ENCODE measurements around the gene AGO1. TPM values are rescaled to one million over a fixed set of nuclear protein-coding genes. Genes with fewer than 3 reads are reported as not detected.
"Not testable (repeated sequence)": the region's sequence is repeated elsewhere in the genome, so short reads cannot be mapped to it uniquely, and the experiment has no call there.

Gene AGO1
- total RNA-seq, 1 experiment from 2014 or later = 36.2 TPM

- H3K27ac ChIP-seq (ENCODE audit: low read depth, low read length); POLR2A ChIA-PET; BruUV-seq (replicated peaks); RAD21 ChIA-PET (ENCODE audit: low non-redundant PET in 1 of 2, low total read pairs in 2 of 2, uncharacterized antibody in 2 of 2, unreplicated experiment in 2 of 2); H2AFZ ChIP-seq (ENCODE audit: low read depth, low read length, poor library complexity, severe bottlenecking); intact Hi-C loops (cut with micrococcal nuclease); DNase-seq (ENCODE audit: low read depth, low spot score); ATAC-seq; H3K9ac ChIP-seq (ENCODE audit: low read length); H3K4me3 ChIP-seq (replicated peaks in 1 of 2; ENCODE audit: low read depth in 1 of 2, low read length in 2 of 2); H3K9me2 ChIP-seq (ENCODE audit: insufficient read depth); CTCF ChIA-PET; H3K36me3 ChIP-seq (ENCODE audit: control insufficient read depth in 1 of 2, insufficient read depth in 2 of 2, low read length in 2 of 2); H4K20me1 ChIP-seq (ENCODE audit: insufficient read depth); H3K27me3 ChIP-seq (ENCODE audit: insufficient read depth, low read length); H3K9me3 ChIP-seq (ENCODE audit: control insufficient read depth in 1 of 2, insufficient read depth in 1 of 2, low read depth in 1 of 2, low read length in 2 of 2); H3K4me2 ChIP-seq (ENCODE audit: low read length); H3K4me1 ChIP-seq (ENCODE audit: control insufficient read depth in 1 of 2, insufficient read depth in 2 of 2, low read length in 2 of 2): not testable (repeated sequence)
- peaks cover 46% of the 10 kb centered on the region for H3K79me2 ChIP-seq (ENCODE audit: insufficient read depth, low read length)
Observed at GRCh38 chr1:35964277-35964676, 81.3 kb downstream of the AGO1 start.

GRCh38 chr1:35968396-35968795, 85.4 kb downstream of the AGO1 start:
- Histone ChIP-seq H3K9ac (ENCODE audit: low read length) (no peak overlapping the region), H3K9me3 (ENCODE audit: control insufficient read depth in 1 of 2, insufficient read depth in 1 of 2, low read depth in 1 of 2, low read length in 2 of 2) (no peaks in the 10 kb centered on the region), H3K27ac (ENCODE audit: low read depth, low read length) (no peak overlapping the region), H3K36me3 (ENCODE audit: control insufficient read depth in 1 of 2, insufficient read depth in 2 of 2, low read length in 2 of 2) (no peaks in the 10 kb centered on the region; a peak in 1 of 4 replicates), H3K4me3 (replicated peaks in 1 of 2; ENCODE audit: low read depth in 1 of 2, low read length in 2 of 2) (no peak overlapping the region), H3K4me2 (ENCODE audit: low read length) (no peak overlapping the region), H2AFZ (ENCODE audit: low read depth, low read length, poor library complexity, severe bottlenecking) (no peak overlapping the region), H3K79me2 (ENCODE audit: insufficient read depth, low read length) (peaks cover 35% of the 10 kb centered on the region), H3K9me2 (ENCODE audit: insufficient read depth) (no peaks in the 10 kb centered on the region), H3K4me1 (ENCODE audit: control insufficient read depth in 1 of 2, insufficient read depth in 2 of 2, low read length in 2 of 2) (no peaks in the 10 kb centered on the region), H4K20me1 (ENCODE audit: insufficient read depth) (peaks cover 4% of the 10 kb centered on the region; the same call in 1 of the 2 replicates), H3K27me3 (ENCODE audit: insufficient read depth, low read length) (no peaks in the 10 kb centered on the region)
- ChIA-PET CTCF (no interaction called here), POLR2A (no interaction called here), RAD21 (ENCODE audit: low non-redundant PET in 1 of 2, low total read pairs in 2 of 2, uncharacterized antibody in 2 of 2, unreplicated experiment in 2 of 2) (no interaction called here)
- BruUV-seq (replicated peaks) = no TSS peak
- DNase-seq (ENCODE audit: low read depth, low spot score) (no peak), ATAC-seq (no peak)
- intact Hi-C loops (cut with micrococcal nuclease) = no loop called here
- no peak for TF ChIP-seq POLR2A (IDR thresholded peaks at IDR 0.05; ENCODE audit: borderline replicate concordance, extremely low read depth, insufficient read depth, insufficient read length)
- no peak for TF ChIP-seq EZH2phosphoT487 (IDR thresholded peaks at IDR 0.05; ENCODE audit: borderline replicate concordance)
- TF ChIP-seq, protein P1, sequence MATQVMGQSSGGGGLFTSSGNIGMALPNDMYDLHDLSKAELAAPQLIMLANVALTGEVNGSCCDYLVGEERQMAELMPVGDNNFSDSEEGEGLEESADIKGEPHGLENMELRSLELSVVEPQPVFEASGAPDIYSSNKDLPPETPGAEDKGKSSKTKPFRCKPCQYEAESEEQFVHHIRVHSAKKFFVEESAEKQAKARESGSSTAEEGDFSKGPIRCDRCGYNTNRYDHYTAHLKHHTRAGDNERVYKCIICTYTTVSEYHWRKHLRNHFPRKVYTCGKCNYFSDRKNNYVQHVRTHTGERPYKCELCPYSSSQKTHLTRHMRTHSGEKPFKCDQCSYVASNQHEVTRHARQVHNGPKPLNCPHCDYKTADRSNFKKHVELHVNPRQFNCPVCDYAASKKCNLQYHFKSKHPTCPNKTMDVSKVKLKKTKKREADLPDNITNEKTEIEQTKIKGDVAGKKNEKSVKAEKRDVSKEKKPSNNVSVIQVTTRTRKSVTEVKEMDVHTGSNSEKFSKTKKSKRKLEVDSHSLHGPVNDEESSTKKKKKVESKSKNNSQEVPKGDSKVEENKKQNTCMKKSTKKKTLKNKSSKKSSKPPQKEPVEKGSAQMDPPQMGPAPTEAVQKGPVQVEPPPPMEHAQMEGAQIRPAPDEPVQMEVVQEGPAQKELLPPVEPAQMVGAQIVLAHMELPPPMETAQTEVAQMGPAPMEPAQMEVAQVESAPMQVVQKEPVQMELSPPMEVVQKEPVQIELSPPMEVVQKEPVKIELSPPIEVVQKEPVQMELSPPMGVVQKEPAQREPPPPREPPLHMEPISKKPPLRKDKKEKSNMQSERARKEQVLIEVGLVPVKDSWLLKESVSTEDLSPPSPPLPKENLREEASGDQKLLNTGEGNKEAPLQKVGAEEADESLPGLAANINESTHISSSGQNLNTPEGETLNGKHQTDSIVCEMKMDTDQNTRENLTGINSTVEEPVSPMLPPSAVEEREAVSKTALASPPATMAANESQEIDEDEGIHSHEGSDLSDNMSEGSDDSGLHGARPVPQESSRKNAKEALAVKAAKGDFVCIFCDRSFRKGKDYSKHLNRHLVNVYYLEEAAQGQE (IDR thresholded peaks at IDR 0.05; ENCODE audit: low read depth) = no peak

Measured in HCT116 (cell line).